Tibial artery (tissue), 4 donors: ENCODE results near the gene OR13J1.

ENCODE experiments used
- DNase-seq, 2 donors: peaks; one replicate each; pipeline ENCODE4 v3.0.0-alpha.2; 2019
- H3K27ac ChIP-seq, 2 donors: fragments of 200-600 bp; sonication (generic) in 1 of 2; 1 replicate in 1 of 2; 2 replicates in 1 of 2; pipeline ENCODE4 v1.5.1; 2018 to 2019; ENCODE audit warnings: mild to moderate bottlenecking in 1 of 2
- H3K27me3 ChIP-seq, 2 donors: fragments of 200-600 bp; sonication (generic) in 1 of 2; one replicate each; pipeline versions ENCODE4 v1.5.1 to v1.6.0; 2016 to 2019
- H3K36me3 ChIP-seq, 3 donors: fragments of 200-600 bp; sonication (generic) in 2 of 3; one replicate each; pipeline ENCODE4 v1.5.1; 2016 to 2019; ENCODE audit warnings: mild to moderate bottlenecking in 2 of 3
- H3K4me1 ChIP-seq, 4 donors: fragments of 200-600 bp; sonication (generic) in 2 of 4; 1 replicate in 3 of 4; 2 replicates in 1 of 4; pipeline ENCODE4 v1.5.1; 2016 to 2019
- H3K4me3 ChIP-seq, 2 donors: fragments of 200-600 bp; sonication (generic) in 1 of 2; 1 replicate in 1 of 2; 2 replicates in 1 of 2; pipeline ENCODE4 v1.5.1; 2018 to 2019; ENCODE audit warnings: mild to moderate bottlenecking in 2 of 2
- H3K9me3 ChIP-seq, 3 donors: fragments of 200-600 bp; sonication (generic) in 1 of 3; one replicate each; pipeline ENCODE4 v1.5.1; 2016 to 2019
- intact Hi-C: fragments of 100-400 bp; cut with DNase I; formaldehyde crosslinking; loops from one replicate; pipeline ENCODE4 v1.15.0; 2023; ENCODE audit warnings: low total_unique reads
- TF ChIP-seq, protein P1 (sequence below), 2 experiments: fragments of 200-600 bp in 1 of 2; fragments of 450-650 bp in 1 of 2; IDR thresholded peaks; one replicate each; pipeline ENCODE4 v1.5.1; 2017 to 2019; ENCODE audit warnings: antibody characterized with exemption in 2 of 2, mild to moderate bottlenecking in 1 of 2, moderate library complexity in 1 of 2

The OR13J1 gene

DNA sequence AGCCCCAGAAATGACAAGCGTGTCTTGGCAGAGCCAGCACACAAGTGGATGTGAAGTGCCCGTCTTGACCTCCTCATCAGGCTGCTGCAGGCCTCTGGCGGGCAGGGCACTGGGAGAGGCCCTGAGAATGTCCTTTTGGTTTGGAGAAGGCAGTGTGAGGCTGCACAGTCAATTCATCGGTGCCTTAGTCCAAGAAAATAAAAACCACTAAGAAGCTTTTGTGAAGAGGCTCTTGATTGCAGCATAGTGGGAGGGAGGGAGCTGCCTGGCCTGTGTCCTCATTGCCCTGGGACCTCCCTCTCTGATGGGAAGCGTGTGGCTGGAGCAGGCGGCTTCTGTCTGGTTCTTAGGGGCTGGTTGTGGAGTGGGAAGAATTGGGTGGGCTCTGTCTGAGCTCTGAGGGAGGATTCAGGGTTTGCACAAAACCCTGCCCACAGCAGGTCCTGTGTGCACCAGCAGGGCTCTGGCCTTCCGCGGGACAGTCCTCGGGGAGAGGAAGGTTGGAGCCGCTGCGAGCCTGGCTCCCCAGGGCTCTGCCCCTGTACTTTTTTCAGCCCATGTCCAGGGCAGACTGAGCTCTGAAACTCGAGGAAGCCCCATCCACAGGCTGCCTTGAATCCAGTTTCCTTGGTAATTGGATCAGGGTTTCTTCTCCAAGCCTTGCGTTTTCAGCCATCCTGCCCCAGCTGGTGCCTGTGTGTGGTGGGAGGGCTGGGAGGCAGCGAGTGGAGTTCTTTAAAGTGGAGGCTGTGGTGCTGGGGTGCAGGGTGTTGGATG, 36.9 kb upstream of the OR13J1 start:
- intact Hi-C loops, result no loop called here
- no peaks in the 10 kb centered on the region for H3K9me3 ChIP-seq
- no peaks in the 10 kb centered on the region for H3K36me3 ChIP-seq
- TF ChIP-seq, protein P1, sequence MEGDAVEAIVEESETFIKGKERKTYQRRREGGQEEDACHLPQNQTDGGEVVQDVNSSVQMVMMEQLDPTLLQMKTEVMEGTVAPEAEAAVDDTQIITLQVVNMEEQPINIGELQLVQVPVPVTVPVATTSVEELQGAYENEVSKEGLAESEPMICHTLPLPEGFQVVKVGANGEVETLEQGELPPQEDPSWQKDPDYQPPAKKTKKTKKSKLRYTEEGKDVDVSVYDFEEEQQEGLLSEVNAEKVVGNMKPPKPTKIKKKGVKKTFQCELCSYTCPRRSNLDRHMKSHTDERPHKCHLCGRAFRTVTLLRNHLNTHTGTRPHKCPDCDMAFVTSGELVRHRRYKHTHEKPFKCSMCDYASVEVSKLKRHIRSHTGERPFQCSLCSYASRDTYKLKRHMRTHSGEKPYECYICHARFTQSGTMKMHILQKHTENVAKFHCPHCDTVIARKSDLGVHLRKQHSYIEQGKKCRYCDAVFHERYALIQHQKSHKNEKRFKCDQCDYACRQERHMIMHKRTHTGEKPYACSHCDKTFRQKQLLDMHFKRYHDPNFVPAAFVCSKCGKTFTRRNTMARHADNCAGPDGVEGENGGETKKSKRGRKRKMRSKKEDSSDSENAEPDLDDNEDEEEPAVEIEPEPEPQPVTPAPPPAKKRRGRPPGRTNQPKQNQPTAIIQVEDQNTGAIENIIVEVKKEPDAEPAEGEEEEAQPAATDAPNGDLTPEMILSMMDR (IDR thresholded peaks at IDR 0.05), result peak in 1 of 2 experiments; percentile 18
- peak overlapping the region; percentile 88 to 98 for H3K27ac ChIP-seq
- H3K4me3 ChIP-seq, result peak overlapping the region; percentile 47 to 57
- peaks cover 11 to 91% (median 85%) of the 10 kb centered on the region in 4 donors for H3K4me1 ChIP-seq
- no peaks in the 10 kb centered on the region for H3K27me3 ChIP-seq
- peak; percentile 83 to 90 for DNase-seq

DNA sequence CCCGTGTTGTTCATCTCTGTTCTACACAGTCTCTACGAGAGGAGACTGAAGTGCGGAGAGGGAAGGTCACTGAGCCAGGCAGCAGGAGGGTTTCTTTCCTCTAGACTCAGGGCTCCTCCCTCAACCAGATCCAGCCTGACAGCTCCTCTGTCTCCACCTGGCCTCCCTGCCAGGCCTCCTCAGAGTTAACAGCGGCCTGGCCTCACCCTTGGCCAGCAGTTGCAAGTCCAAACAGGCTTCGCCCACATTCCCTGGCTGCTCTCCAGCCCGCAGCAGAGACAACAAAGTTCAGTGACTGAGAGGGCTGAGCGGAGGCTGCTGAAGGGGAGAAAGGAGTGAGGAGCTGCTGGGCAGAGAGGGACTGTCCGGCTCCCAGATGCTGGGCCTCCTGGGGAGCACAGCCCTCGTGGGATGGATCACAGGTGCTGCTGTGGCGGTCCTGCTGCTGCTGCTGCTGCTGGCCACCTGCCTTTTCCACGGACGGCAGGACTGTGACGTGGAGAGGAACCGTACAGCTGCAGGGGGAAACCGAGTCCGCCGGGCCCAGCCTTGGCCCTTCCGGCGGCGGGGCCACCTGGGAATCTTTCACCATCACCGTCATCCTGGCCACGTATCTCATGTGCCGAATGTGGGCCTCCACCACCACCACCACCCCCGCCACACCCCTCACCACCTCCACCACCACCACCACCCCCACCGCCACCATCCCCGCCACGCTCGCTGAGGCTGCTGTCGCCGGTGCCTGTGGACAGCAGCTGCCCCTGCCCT, 35.9 kb upstream of the OR13J1 start, which contains the start of gene HRCT1:
HRCT1 (plus strand) TSS at position 291 of the 768 bp plus-strand sequence; CDS start at position 377, 86 bp downstream.
- intact Hi-C loops, result no loop called here
- Histone ChIP-seq H3K9me3 (no peaks in the 10 kb centered on the region), H3K27ac (peak within 1 kb of the TSS; percentile 88 to 98), H3K4me3 (peak within 1 kb of the TSS; percentile 47 to 57), H3K4me1 (peaks cover 11 to 83% (median 76%) of the 10 kb centered on the region in 4 donors), H3K27me3 (no peaks in the 10 kb centered on the region), H3K36me3 (no peaks in the 10 kb centered on the region)
- TF ChIP-seq, protein P1 (IDR thresholded peaks at IDR 0.05), result peak in 1 of 2 experiments; percentile 14
- DNase-seq, result peak; percentile 95 to 96

DNA sequence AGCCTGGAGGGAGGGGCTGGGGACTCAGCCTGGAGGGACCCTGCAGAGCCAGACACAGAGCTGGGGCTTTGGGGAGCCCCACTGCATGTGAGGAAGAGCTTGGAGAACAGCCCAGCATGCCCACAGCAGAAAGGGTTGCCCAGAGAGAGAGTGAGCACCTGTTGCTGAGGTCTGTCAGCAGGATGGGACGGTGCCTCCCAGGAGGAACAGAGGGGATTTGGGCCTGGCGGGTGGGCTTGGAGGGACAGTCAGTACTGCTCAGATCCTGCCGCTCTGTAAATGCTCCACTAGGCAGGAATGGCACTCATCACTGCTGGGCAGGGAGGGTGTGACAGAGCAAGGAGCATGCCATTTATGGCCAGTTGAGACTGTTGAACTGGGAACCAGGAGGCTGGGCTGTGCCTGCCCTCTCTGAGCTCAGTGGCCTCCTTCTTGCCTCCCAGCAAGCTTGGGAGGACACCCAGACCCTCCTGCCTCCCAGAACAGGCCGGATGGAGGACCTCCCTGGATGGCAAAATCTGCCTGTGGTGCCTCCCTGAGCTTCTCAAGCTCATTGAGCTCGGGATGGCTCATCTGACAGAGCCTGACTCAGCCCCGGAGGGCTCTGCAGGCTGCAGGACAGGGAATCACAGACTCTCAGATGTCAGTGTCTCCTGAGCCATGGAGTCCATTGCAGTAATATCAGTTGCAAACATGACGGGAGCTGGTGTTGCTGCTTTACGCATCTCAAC, 35.0 kb upstream of the OR13J1 start:
- peak in 1 of 2 donors; percentile 80 for DNase-seq
- intact Hi-C loops, result no loop called here
- peaks cover 11 to 74% (median 68%) of the 10 kb centered on the region in 4 donors for H3K4me1 ChIP-seq
- no peaks in the 10 kb centered on the region for H3K9me3 ChIP-seq
- peak overlapping the region; percentile 47 to 57 for H3K4me3 ChIP-seq
- peak overlapping the region; percentile 88 to 98 for H3K27ac ChIP-seq
- TF ChIP-seq, protein P1 (IDR thresholded peaks at IDR 0.05), result no peak
- H3K27me3 ChIP-seq, result no peaks in the 10 kb centered on the region
- no peaks in the 10 kb centered on the region for H3K36me3 ChIP-seq

DNA sequence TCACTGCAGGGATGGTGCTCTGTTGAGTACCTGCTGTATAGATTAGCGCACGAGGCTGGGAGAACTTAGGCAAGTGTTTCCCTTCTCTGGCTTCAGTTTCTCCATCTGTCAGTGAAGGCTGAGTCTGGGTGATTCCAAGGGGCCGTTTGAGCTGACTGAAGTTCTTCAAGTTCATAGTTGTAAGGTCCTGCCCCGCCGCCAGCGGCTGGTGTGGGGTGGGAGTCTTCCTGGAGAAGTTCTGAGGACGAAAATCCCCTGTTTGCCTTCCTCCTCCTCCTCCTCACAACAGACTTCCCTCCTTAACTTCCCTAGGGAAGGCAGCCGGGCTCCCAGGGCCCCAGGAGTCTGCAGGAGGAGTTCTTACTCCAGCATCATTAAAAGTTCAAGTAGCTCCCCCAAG, 34.1 kb upstream of the OR13J1 start:
- Histone ChIP-seq H3K27ac (peak overlapping the region; percentile 88 to 98), H3K27me3 (no peaks in the 10 kb centered on the region), H3K4me1 (peaks cover 9 to 65% (median 60%) of the 10 kb centered on the region in 4 donors), H3K36me3 (no peaks in the 10 kb centered on the region), H3K9me3 (no peaks in the 10 kb centered on the region), H3K4me3 (peak overlapping the region in 1 of 2 donors; percentile 57)
- DNase-seq, result no peak
- TF ChIP-seq, protein P1 (IDR thresholded peaks at IDR 0.05), result no peak
- intact Hi-C loops, result no loop called here

DNA sequence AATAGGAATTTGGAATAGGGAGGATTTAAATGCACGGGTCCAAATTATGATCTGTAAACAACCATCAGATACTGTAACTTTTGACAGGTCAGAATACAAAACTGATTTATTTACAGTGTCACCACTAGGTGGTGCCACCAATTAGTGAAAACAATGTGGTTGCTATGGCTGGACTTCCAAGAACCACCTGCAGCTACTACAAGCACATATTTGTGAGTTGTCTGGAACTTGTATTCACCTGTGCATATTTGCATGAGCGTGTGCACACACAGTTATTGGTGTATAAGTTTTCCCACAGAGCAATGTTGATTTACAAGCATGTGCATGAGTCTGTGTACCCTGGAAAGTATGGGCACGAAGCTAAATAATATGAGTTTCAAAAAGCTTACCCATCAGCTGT, 32.8 kb upstream of the OR13J1 start:
- Histone ChIP-seq H3K27me3 (no peaks in the 10 kb centered on the region), H3K4me3 (no peak overlapping the region), H3K4me1 (peaks cover 4 to 52% (median 47%) of the 10 kb centered on the region in 4 donors), H3K36me3 (no peaks in the 10 kb centered on the region), H3K9me3 (no peaks in the 10 kb centered on the region), H3K27ac (peak overlapping the region in 1 of 2 donors; percentile 98)
- TF ChIP-seq, protein P1 (IDR thresholded peaks at IDR 0.05), result peak; percentile 78 to 85
- no peak for DNase-seq
- intact Hi-C loops, result loop anchor here (2.0 kb wide), 1 partner anchor 42 kb away; no protein-coding TSS in a partner anchor
